ENCODE data around the gene KCNG4.

The KCNG4 gene

GRCh38 chr16:84243732-84244131, 3.9 kb upstream of the KCNG4 start:
- Histone ChIP-seq H3K27ac (no peak overlapping the region), H3K9me3 (no peaks in the 10 kb centered on the region), H3K4me1 (peaks cover 0 to 5% (median 2%) of the 10 kb centered on the region in 4 donors), H3K27me3 (peaks cover 0 to 26% of the 10 kb centered on the region in 2 donors), H3K4me3 (no peak overlapping the region), H3K36me3 (no peaks in the 10 kb centered on the region)
- DNase-seq, result no peak
- TF ChIP-seq CTCF (IDR thresholded peaks at IDR 0.05), result no peak
- intact Hi-C loops (cut with DNase I; ENCODE audit: low total_unique reads), result no loop called here

GRCh38 chr16:84242839-84243238, 3.0 kb upstream of the KCNG4 start:
- Histone ChIP-seq H3K4me3 (no peak overlapping the region), H3K9me3 (no peaks in the 10 kb centered on the region)
- intact Hi-C loops (cut with DNase I; ENCODE audit: low total_unique reads), result no loop called here

GRCh38 chr16:84241778-84242177, 2.0 kb upstream of the KCNG4 start:
- TF ChIP-seq CTCF (IDR thresholded peaks at IDR 0.05), result no peak
- Histone ChIP-seq H3K27ac (no peak overlapping the region), H3K4me3 (no peak overlapping the region), H3K27me3 (peaks cover 0 to 42% of the 10 kb centered on the region in 2 donors), H3K9me3 (no peaks in the 10 kb centered on the region), H3K4me1 (peaks cover 0 to 5% (median 2%) of the 10 kb centered on the region in 4 donors), H3K36me3 (no peaks in the 10 kb centered on the region)
- no peak for DNase-seq
- intact Hi-C loops (cut with DNase I; ENCODE audit: low total_unique reads), result no loop called here

More at GRCh38 chr16:84242839-84243238, 3.0 kb upstream of the KCNG4 start:
- TF ChIP-seq CTCF (IDR thresholded peaks at IDR 0.05), result no peak
- Histone ChIP-seq H3K36me3 (no peaks in the 10 kb centered on the region), H3K4me1 (peaks cover 0 to 5% (median 2%) of the 10 kb centered on the region in 4 donors), H3K27me3 (peaks cover 0 to 34% of the 10 kb centered on the region in 2 donors), H3K27ac (no peak overlapping the region)
- DNase-seq, result no peak

- peaks cover 0 to 45% of the 10 kb centered on the region in 2 donors for H3K27me3 ChIP-seq
- no peak overlapping the region for H3K4me3 ChIP-seq
- peaks cover 0 to 5% (median 2%) of the 10 kb centered on the region in 4 donors for H3K4me1 ChIP-seq
- intact Hi-C loops (cut with DNase I; ENCODE audit: low total_unique reads), result no loop called here
- DNase-seq, result no peak
- no peak overlapping the region for H3K27ac ChIP-seq
- no peaks in the 10 kb centered on the region for H3K9me3 ChIP-seq
- no peak for TF ChIP-seq CTCF (IDR thresholded peaks at IDR 0.05)
- H3K36me3 ChIP-seq, result no peaks in the 10 kb centered on the region
Measured at GRCh38 chr16:84240455-84240854, 643 bp upstream of the KCNG4 start.

GRCh38 chr16:84239141-84239769, 557 bp downstream of the KCNG4 start:
- Histone ChIP-seq H3K27me3 (peaks cover 0 to 43% of the 10 kb centered on the region in 2 donors), H3K27ac (no peak overlapping the region), H3K36me3 (no peaks in the 10 kb centered on the region), H3K4me3 (no peak overlapping the region), H3K4me1 (peaks cover 0 to 5% (median 2%) of the 10 kb centered on the region in 4 donors), H3K9me3 (no peaks in the 10 kb centered on the region)
- intact Hi-C loops (cut with DNase I; ENCODE audit: low total_unique reads), result no loop called here
- TF ChIP-seq CTCF (IDR thresholded peaks at IDR 0.05), result no peak
- DNase-seq, result no peak

Measured in tibial artery (tissue), 4 donors.